ENCODE results near the gene ALX3.
A peak's percentile ranks its signal among the peaks of the same experiment; 100 is the strongest.

- TF ChIP-seq, protein P1, sequence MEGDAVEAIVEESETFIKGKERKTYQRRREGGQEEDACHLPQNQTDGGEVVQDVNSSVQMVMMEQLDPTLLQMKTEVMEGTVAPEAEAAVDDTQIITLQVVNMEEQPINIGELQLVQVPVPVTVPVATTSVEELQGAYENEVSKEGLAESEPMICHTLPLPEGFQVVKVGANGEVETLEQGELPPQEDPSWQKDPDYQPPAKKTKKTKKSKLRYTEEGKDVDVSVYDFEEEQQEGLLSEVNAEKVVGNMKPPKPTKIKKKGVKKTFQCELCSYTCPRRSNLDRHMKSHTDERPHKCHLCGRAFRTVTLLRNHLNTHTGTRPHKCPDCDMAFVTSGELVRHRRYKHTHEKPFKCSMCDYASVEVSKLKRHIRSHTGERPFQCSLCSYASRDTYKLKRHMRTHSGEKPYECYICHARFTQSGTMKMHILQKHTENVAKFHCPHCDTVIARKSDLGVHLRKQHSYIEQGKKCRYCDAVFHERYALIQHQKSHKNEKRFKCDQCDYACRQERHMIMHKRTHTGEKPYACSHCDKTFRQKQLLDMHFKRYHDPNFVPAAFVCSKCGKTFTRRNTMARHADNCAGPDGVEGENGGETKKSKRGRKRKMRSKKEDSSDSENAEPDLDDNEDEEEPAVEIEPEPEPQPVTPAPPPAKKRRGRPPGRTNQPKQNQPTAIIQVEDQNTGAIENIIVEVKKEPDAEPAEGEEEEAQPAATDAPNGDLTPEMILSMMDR (IDR thresholded peaks at IDR 0.05), result peak; percentile 78 to 86 (median 81)
- TF ChIP-seq POLR2A (IDR thresholded peaks at IDR 0.05), result no peak
- no peak for TF ChIP-seq POLR2AphosphoS5 (IDR thresholded peaks at IDR 0.05)
Measured at GRCh38 chr1:110053552-110054428, 16.7 kb downstream of the ALX3 start.
